ENCODE results near the gene CERKL. TPM values are rescaled to one million over a fixed set of nuclear protein-coding genes. Genes with fewer than 3 reads are reported as not detected.

CERKL gene
- total RNA-seq, 2 experiments from 2014 or later: not detected

DNA sequence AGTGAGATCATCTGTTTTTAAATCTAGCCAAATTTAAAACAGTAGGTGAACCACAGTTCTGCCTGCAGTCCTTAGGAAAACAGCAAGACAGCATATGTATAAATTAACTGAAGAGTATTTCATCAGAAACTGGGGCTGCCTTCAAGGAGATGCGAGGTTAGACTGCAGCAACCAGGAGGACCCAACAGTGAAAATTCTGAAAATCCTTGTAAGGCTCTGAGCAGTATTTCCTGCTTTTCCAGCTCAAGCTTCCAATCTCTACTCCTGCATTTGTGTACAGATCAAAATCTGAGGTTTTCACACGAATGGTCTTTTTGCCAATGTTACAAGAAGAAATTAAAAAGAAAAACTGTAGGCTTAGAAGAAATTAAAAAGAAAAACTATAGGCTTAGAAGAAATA is 43.7 kb downstream of the CERKL start:
- no peak overlapping the region for H3K27ac ChIP-seq (ENCODE audit: low read depth, low read length, poor library complexity, severe bottlenecking)
- no peaks in the 10 kb centered on the region for H3K9me2 ChIP-seq (ENCODE audit: insufficient read depth, low read length)
- CTCF ChIA-PET (ENCODE audit: unreplicated experiment): no interaction called here
- POLR2A ChIA-PET: no interaction called here
- no peaks in the 10 kb centered on the region for H3K4me1 ChIP-seq (ENCODE audit: insufficient read depth, low read length, poor library complexity, severe bottlenecking)
- no peak overlapping the region for H3K4me3 ChIP-seq (ENCODE audit: low read depth, low read length, poor library complexity, severe bottlenecking)
- no peak overlapping the region for H3K4me2 ChIP-seq (ENCODE audit: low read length)
- no TSS peak for BruUV-seq (replicated peaks)
- DNase-seq (ENCODE audit: low spot score): no peak
- no peaks in the 10 kb centered on the region; the same call in 1 of the 2 replicates for H4K20me1 ChIP-seq (ENCODE audit: insufficient read depth, low read length)
- H3K36me3 ChIP-seq (ENCODE audit: insufficient read depth, low read length): no peaks in the 10 kb centered on the region
- no peak for TF ChIP-seq EZH2phosphoT487 (IDR thresholded peaks at IDR 0.05; ENCODE audit: borderline replicate concordance, low read depth, low read length)
- TF ChIP-seq, protein P1, sequence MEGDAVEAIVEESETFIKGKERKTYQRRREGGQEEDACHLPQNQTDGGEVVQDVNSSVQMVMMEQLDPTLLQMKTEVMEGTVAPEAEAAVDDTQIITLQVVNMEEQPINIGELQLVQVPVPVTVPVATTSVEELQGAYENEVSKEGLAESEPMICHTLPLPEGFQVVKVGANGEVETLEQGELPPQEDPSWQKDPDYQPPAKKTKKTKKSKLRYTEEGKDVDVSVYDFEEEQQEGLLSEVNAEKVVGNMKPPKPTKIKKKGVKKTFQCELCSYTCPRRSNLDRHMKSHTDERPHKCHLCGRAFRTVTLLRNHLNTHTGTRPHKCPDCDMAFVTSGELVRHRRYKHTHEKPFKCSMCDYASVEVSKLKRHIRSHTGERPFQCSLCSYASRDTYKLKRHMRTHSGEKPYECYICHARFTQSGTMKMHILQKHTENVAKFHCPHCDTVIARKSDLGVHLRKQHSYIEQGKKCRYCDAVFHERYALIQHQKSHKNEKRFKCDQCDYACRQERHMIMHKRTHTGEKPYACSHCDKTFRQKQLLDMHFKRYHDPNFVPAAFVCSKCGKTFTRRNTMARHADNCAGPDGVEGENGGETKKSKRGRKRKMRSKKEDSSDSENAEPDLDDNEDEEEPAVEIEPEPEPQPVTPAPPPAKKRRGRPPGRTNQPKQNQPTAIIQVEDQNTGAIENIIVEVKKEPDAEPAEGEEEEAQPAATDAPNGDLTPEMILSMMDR (conservative IDR thresholded peaks at IDR 0.05; ENCODE audit: low read length): no peak
- no peaks in the 10 kb centered on the region for H3K9me3 ChIP-seq (ENCODE audit: low read length)
- no peaks in the 10 kb centered on the region for H3K79me2 ChIP-seq (ENCODE audit: insufficient read depth, low read depth, low read length)
- no peak overlapping the region for H2AFZ ChIP-seq (ENCODE audit: low read length)
- intact Hi-C loops (cut with micrococcal nuclease; ENCODE audit: unreplicated experiment): no loop called here

DNA sequence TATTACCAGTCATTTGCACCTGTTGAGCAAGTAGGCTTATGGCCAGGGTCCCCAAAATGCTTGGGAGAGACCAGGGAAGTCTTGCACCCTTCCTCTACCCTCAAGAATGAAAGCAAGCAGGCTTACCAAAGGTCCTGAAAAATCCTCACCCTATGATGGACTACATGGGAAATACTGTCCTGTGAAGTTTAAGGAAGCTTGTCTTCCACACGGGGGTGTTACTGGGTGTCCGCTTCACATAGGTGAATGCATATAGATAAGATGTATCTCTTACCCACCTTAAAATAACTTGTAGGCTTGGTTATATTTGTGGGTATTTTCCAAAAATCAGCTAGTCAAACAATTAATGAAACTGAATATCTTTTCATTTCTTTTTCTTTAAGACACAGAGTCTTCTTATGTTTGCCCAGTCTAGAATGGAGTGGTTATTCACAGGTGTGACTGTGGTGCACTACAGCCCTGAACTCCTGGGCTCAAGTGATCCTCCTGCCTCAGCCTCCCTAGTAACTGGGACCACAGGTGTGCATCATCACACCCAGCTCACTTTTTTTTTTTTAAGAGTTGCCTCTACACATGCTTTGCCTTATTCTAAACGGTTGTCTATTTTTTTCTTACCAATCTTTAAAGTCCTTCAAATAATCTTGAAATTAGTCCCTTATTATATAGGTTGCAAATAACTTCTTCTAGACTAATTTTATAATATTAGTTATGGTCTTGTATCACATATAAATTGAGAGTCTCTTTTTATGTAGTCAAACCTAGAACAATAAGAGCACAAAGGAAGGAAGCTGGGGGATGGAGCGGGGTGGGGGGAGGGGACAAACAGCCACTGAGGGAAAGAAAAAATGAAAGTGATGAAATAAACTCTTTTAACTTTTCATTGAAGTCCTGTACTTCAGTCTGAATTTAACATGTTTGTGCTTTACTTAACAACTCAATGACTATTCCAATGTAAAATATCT is 49.0 kb downstream of the CERKL start:
- Histone ChIP-seq H3K27ac (ENCODE audit: low read depth, low read length, poor library complexity, severe bottlenecking) (no peak overlapping the region), H3K36me3 (ENCODE audit: insufficient read depth, low read length) (no peaks in the 10 kb centered on the region), H3K9me2 (ENCODE audit: insufficient read depth, low read length) (no peaks in the 10 kb centered on the region), H3K4me3 (ENCODE audit: low read depth, low read length, poor library complexity, severe bottlenecking) (no peak overlapping the region), H3K4me1 (ENCODE audit: insufficient read depth, low read length, poor library complexity, severe bottlenecking) (no peaks in the 10 kb centered on the region), H3K9me3 (ENCODE audit: low read length) (no peaks in the 10 kb centered on the region), H4K20me1 (ENCODE audit: insufficient read depth, low read length) (no peaks in the 10 kb centered on the region), H3K79me2 (ENCODE audit: insufficient read depth, low read depth, low read length) (no peaks in the 10 kb centered on the region), H3K4me2 (ENCODE audit: low read length) (no peak overlapping the region), H2AFZ (ENCODE audit: low read length) (no peak overlapping the region)
- CTCF ChIA-PET (ENCODE audit: unreplicated experiment): no interaction called here
- no peak for TF ChIP-seq EZH2phosphoT487 (IDR thresholded peaks at IDR 0.05; ENCODE audit: borderline replicate concordance, low read depth, low read length)
- TF ChIP-seq, protein P1 (conservative IDR thresholded peaks at IDR 0.05; ENCODE audit: low read length): no peak
- intact Hi-C loops (cut with micrococcal nuclease; ENCODE audit: unreplicated experiment): no loop called here
- POLR2A ChIA-PET: interaction anchor here (0.7 kb wide), 1 partner anchor 37 kb away, joined by 3 read pairs; no protein-coding TSS in a partner anchor
- no peak for DNase-seq (ENCODE audit: low spot score)
- BruUV-seq (replicated peaks): no TSS peak
